ENCODE results near the gene PGAM1.
"Not testable (repeated sequence)": the region's sequence is repeated elsewhere in the genome, so short reads cannot be mapped to it uniquely, and the experiment has no call there.

GRCh38 chr10:97406483-97406882 is 19.5 kb upstream of the PGAM1 start:
- TF ChIP-seq ZNF3 (CRISPR knock-in tag; IDR thresholded peaks at IDR 0.05) = not testable (repeated sequence)
- TF ChIP-seq, protein P1, sequence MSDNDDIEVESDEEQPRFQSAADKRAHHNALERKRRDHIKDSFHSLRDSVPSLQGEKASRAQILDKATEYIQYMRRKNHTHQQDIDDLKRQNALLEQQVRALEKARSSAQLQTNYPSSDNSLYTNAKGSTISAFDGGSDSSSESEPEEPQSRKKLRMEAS (IDR thresholded peaks at IDR 0.05) = not testable (repeated sequence)

All from HepG2 (cell line).